GM12878 (cell line): ENCODE measurements around the gene MICALL2. TPM values are rescaled to one million over a fixed set of nuclear protein-coding genes. Genes with fewer than 3 reads are reported as not detected.

Experiments used
- ATF2 ChIP-seq: IDR thresholded peaks from 2 replicates; pipeline ENCODE4 v1.6.1; 2012; ENCODE audit warnings: low read length, inconsistent platforms
- BCL11A ChIP-seq: IDR thresholded peaks from 2 replicates; pipeline ENCODE4 v1.6.1; 2011; ENCODE audit warnings: low read depth, low read length
- CBFB ChIP-seq: IDR thresholded peaks from 2 replicates; pipeline ENCODE4 v1.6.1; 2016; ENCODE audit warnings: antibody characterized with exemption, low read depth
- CEBPB ChIP-seq, 2 experiments: fragments of 150-350 bp in 1 of 2; IDR thresholded peaks; 2 replicates each; pipeline ENCODE4 v1.6.1; 2012 to 2014; ENCODE audit warnings: low read depth in 2 of 2, low read length in 2 of 2, borderline replicate concordance in 1 of 2, inconsistent platforms in 1 of 2
- CHD2 ChIP-seq: IDR thresholded peaks from 2 replicates; pipeline ENCODE4 v1.6.1; 2011; ENCODE audit warnings: low read depth, low read length, improper control_type of control experiment, borderline replicate concordance
- CHD4 ChIP-seq: fragments of 200-600 bp; sonication (generic); IDR thresholded peaks from 2 replicates; pipeline ENCODE4 v1.6.1; 2016; ENCODE audit warnings: mild to moderate bottlenecking
- ETV6 ChIP-seq, 2 experiments: fragments of 450-650 bp in 1 of 2; IDR thresholded peaks in 1 of 2; conservative IDR thresholded peaks in 1 of 2; 2 replicates each; pipeline ENCODE4 v1.6.1; 2014; ENCODE audit warnings: antibody characterized with exemption in 1 of 2, borderline replicate concordance in 1 of 2, low read depth in 1 of 2, mild to moderate bottlenecking in 1 of 2, moderate library complexity in 1 of 2
- HDAC6 ChIP-seq: fragments of 200-600 bp; sonication (generic); IDR thresholded peaks from one replicate; pipeline ENCODE4 v1.8.0; 2017; ENCODE audit warnings: antibody characterized with exemption; ENCODE audit not compliant: unreplicated experiment
- HSF1 ChIP-seq: fragments of 150-350 bp; IDR thresholded peaks from 2 replicates; pipeline ENCODE4 v1.6.1; 2014; ENCODE audit warnings: mild to moderate bottlenecking, low read depth, low read length
- IKZF2 ChIP-seq, 2 experiments: fragments of 450-650 bp; IDR thresholded peaks; 2 replicates each; pipeline ENCODE4 v1.6.1; 2017; ENCODE audit warnings: mild to moderate bottlenecking in 2 of 2, moderate library complexity in 2 of 2
- IRF5 ChIP-seq: fragments of 450-650 bp; IDR thresholded peaks from 2 replicates; pipeline ENCODE4 v1.6.1; 2017; ENCODE audit warnings: borderline replicate concordance
- MLLT1 ChIP-seq: fragments of 450-650 bp; IDR thresholded peaks from 2 replicates; pipeline ENCODE4 v1.6.1; 2016; ENCODE audit warnings: mild to moderate bottlenecking
- MYC ChIP-seq: IDR thresholded peaks from 2 replicates; pipeline ENCODE4 v1.6.1; 2011; ENCODE audit warnings: mild to moderate bottlenecking, low read length, moderate library complexity, inconsistent platforms; ENCODE audit not compliant: insufficient read depth, insufficient replicate concordance, insufficient read length, severe bottlenecking
- NR2C2 ChIP-seq: IDR thresholded peaks from 2 replicates; pipeline ENCODE4 v1.6.1; 2011; ENCODE audit warnings: borderline replicate concordance, low read depth; ENCODE audit not compliant: control insufficient read depth, insufficient read length
- PAX8 ChIP-seq: fragments of 450-650 bp; IDR thresholded peaks from 2 replicates; pipeline ENCODE4 v1.6.1; 2017; ENCODE audit warnings: mild to moderate bottlenecking, moderate library complexity
- PBX3 ChIP-seq: IDR thresholded peaks from 2 replicates; pipeline ENCODE4 v1.6.1; 2011; ENCODE audit warnings: mild to moderate bottlenecking, low read depth, low read length, moderate library complexity; ENCODE audit not compliant: insufficient replicate concordance
- POLR2AphosphoS5 ChIP-seq: IDR thresholded peaks from 2 replicates; pipeline ENCODE4 v1.6.1; 2011; ENCODE audit warnings: mild to moderate bottlenecking, low read length, inconsistent platforms
- RB1 ChIP-seq: fragments of 450-650 bp; formaldehyde crosslinking; IDR thresholded peaks from 2 replicates; pipeline ENCODE4 v1.6.1; 2017; ENCODE audit warnings: mild to moderate bottlenecking, borderline replicate concordance
- SMAD1 ChIP-seq: fragments of 450-650 bp; IDR thresholded peaks from 2 replicates; pipeline ENCODE4 v1.6.1; 2018; ENCODE audit warnings: mild to moderate bottlenecking, low read depth; ENCODE audit not compliant: partially characterized antibody
- SMARCA5 ChIP-seq: fragments of 450-650 bp; IDR thresholded peaks from 2 replicates; pipeline ENCODE4 v1.6.1; 2017; ENCODE audit warnings: mild to moderate bottlenecking
- SREBF2 ChIP-seq: IDR thresholded peaks from 2 replicates; pipeline ENCODE4 v1.6.1; 2012; ENCODE audit warnings: mild to moderate bottlenecking, low read length
- SRF ChIP-seq, 2 experiments: IDR thresholded peaks; 2 replicates each; pipeline ENCODE4 v1.6.1; 2011; ENCODE audit warnings: low read depth in 2 of 2, low read length in 2 of 2, mild to moderate bottlenecking in 1 of 2, moderate library complexity in 1 of 2
- TCF3 ChIP-seq: IDR thresholded peaks from 2 replicates; pipeline ENCODE4 v1.6.1; 2012; ENCODE audit warnings: low read depth, mild to moderate bottlenecking, low read length, borderline replicate concordance; ENCODE audit not compliant: insufficient read depth
- polyA plus RNA-seq, 11 experiments: library from polyadenylated mRNA; depleted of rRNA in 4 of 11; unstranded in 6 of 11; stranded (reverse) in 5 of 11; fragments of >200 nt; fragmentation: Nextera tagmentation in 4 of 11; fragmentation: Illumina TruSeq in 1 of 11; extraction: Ambion mirVana in 4 of 11; extraction: Trizol in 1 of 11; gene quantifications; 1 replicate in 1 of 11; 2 replicates in 10 of 11; pipeline versions ENCODE4 v1.2.1 to v1.2.3, GENCODE V29; 2011 to 2016; ENCODE audit warnings: inconsistent platforms in 2 of 11, missing spikeins in 2 of 11, low read depth in 1 of 11
- total RNA-seq, 4 experiments: library from RNA; depleted of rRNA in 3 of 4; stranded (reverse); fragments of >200 nt in 3 of 4; fragmentation: Illumina TruSeq in 1 of 4; extraction: Trizol in 1 of 4; gene quantifications; 2 replicates each; pipeline versions ENCODE4 v1.2.1 to v1.2.3, GENCODE V29; 2013 to 2021

Gene MICALL2
- total and polyA plus RNA-seq, 10 of the 15 experiments (the other 5 are each of a cell fraction or from before 2014, with no cell fraction given) = 0.04 to 1.7 (median 0.83) TPM; not detected in 3

- no peak for TF ChIP-seq ATF2
- TF ChIP-seq ETV6 (conservative IDR thresholded peaks at IDR 0.05 in 1 of 2, IDR thresholded peaks at IDR 0.05 in 1 of 2; ENCODE audit: borderline replicate concordance in 1 of 2, low read depth in 1 of 2) = no peak
- no peak for TF ChIP-seq HSF1
- TF ChIP-seq PAX8 = no peak
- no peak for TF ChIP-seq SMAD1
- no peak for TF ChIP-seq TCF3
- TF ChIP-seq IKZF2 (IDR thresholded peaks at IDR 0.05) = peak; percentile 17 to 21; a peak in 2 of 4 replicates
- no peak for TF ChIP-seq BCL11A
- TF ChIP-seq CHD2 = no peak
- no peak for TF ChIP-seq IRF5
- no peak for TF ChIP-seq NR2C2
- no peak for TF ChIP-seq CBFB
- no peak for TF ChIP-seq CHD4
- TF ChIP-seq MYC = no peak
- TF ChIP-seq PBX3 = no peak
- no peak for TF ChIP-seq HDAC6
- TF ChIP-seq POLR2AphosphoS5 = no peak
- TF ChIP-seq SMARCA5 = peak; percentile 89
- TF ChIP-seq MLLT1 = no peak
- TF ChIP-seq CEBPB (IDR thresholded peaks at IDR 0.05; ENCODE audit: borderline replicate concordance in 1 of 2, low read depth in 2 of 2, low read length in 2 of 2) = no peak
- TF ChIP-seq SRF (IDR thresholded peaks at IDR 0.05; ENCODE audit: low read depth in 2 of 2, low read length in 2 of 2) = peak in 1 of 2 experiments; percentile 37; a peak in 1 of 4 replicates
- no peak for TF ChIP-seq SREBF2
- no peak for TF ChIP-seq RB1
Measured at GRCh38 chr7:1460821-1461645, 1.8 kb upstream of the MICALL2 start (continued).
